Glutamatergic neuron (in vitro differentiated cells): Measurements from ENCODE around the gene NTRK2. TPM values are rescaled to one million over a fixed set of nuclear protein-coding genes. Genes with fewer than 3 reads are reported as not detected.

Source experiments
- DNase-seq: peaks from one replicate; pipeline ENCODE4 v3.0.0; 2022
- H3K27ac Mint-ChIP-seq: one replicate; pipeline ENCODE4 v1.8.0; 2020; ENCODE audit warnings: mild to moderate bottlenecking, mixed read lengths, inconsistent platforms; ENCODE audit not compliant: unreplicated experiment
- H3K27me3 Mint-ChIP-seq: one replicate; pipeline ENCODE4 v1.8.0; 2020; ENCODE audit warnings: mild to moderate bottlenecking, moderate library complexity, mixed read lengths, inconsistent platforms; ENCODE audit not compliant: unreplicated experiment
- H3K36me3 Mint-ChIP-seq: one replicate; pipeline ENCODE4 v1.8.0; 2020; ENCODE audit warnings: mild to moderate bottlenecking, mixed read lengths, inconsistent platforms; ENCODE audit not compliant: unreplicated experiment
- H3K4me1 Mint-ChIP-seq: one replicate; pipeline ENCODE4 v1.8.0; 2020; ENCODE audit warnings: mild to moderate bottlenecking, low read depth, mixed read lengths, inconsistent platforms; ENCODE audit not compliant: unreplicated experiment
- H3K4me3 Mint-ChIP-seq: one replicate; pipeline ENCODE4 v1.8.0; 2020; ENCODE audit warnings: mild to moderate bottlenecking, mixed read lengths, inconsistent platforms; ENCODE audit not compliant: unreplicated experiment
- H3K9me3 Mint-ChIP-seq: one replicate; pipeline ENCODE4 v1.8.0; 2020; ENCODE audit warnings: mild to moderate bottlenecking, moderate library complexity, mixed read lengths, inconsistent platforms; ENCODE audit not compliant: unreplicated experiment
- CTCF ChIP-seq: fragments of 200-600 bp; sonication (generic); IDR thresholded peaks from one replicate; pipeline ENCODE4 v1.5.0; 2021; ENCODE audit not compliant: partially characterized antibody, unreplicated experiment
- total RNA-seq: library from RNA; stranded (reverse); fragmentation: NEBNext Ultra II Directional; extraction: Animal tissue kit (Norgen Biotek cat#: 25700); gene quantifications from one replicate; pipeline ENCODE4 v1.2.1, GENCODE V29; 2021; ENCODE audit not compliant: unreplicated experiment

NTRK2 gene
- total RNA-seq, 1 donor from 2014 or later: 2.1 TPM

GRCh38 chr9:84997472-84997871, 327.9 kb downstream of the NTRK2 start:
- Mint-ChIP-seq H3K27me3 (peaks cover 2% of the 10 kb centered on the region), H3K36me3 (peaks cover 14% of the 10 kb centered on the region), H3K27ac (no peak overlapping the region), H3K9me3 (peaks cover 2% of the 10 kb centered on the region), H3K4me1 (no peaks in the 10 kb centered on the region), H3K4me3 (no peak overlapping the region)
- DNase-seq: no peak
- TF ChIP-seq CTCF: no peak

GRCh38 chr9:84998639-84999038, 329.1 kb downstream of the NTRK2 start:
- TF ChIP-seq CTCF: no peak
- H3K4me1 Mint-ChIP-seq: no peaks in the 10 kb centered on the region
- DNase-seq: no peak
- no peak overlapping the region for H3K4me3 Mint-ChIP-seq
- peaks cover 2% of the 10 kb centered on the region for H3K9me3 Mint-ChIP-seq
- no peak overlapping the region for H3K27ac Mint-ChIP-seq
- peaks cover 2% of the 10 kb centered on the region for H3K27me3 Mint-ChIP-seq
- H3K36me3 Mint-ChIP-seq: peaks cover 14% of the 10 kb centered on the region

GRCh38 chr9:84999788-85000187, 330.3 kb downstream of the NTRK2 start:
- peaks cover 2% of the 10 kb centered on the region for H3K9me3 Mint-ChIP-seq
- H3K27me3 Mint-ChIP-seq: peaks cover 2% of the 10 kb centered on the region
- TF ChIP-seq CTCF: no peak
- peaks cover 14% of the 10 kb centered on the region for H3K36me3 Mint-ChIP-seq
- H3K4me1 Mint-ChIP-seq: no peaks in the 10 kb centered on the region
- H3K4me3 Mint-ChIP-seq: no peak overlapping the region
- DNase-seq: no peak
- no peak overlapping the region for H3K27ac Mint-ChIP-seq

GRCh38 chr9:85001925-85002324, 332.4 kb downstream of the NTRK2 start:
- DNase-seq: no peak
- Mint-ChIP-seq H3K4me1 (no peaks in the 10 kb centered on the region), H3K27ac (no peak overlapping the region), H3K9me3 (peaks cover 2% of the 10 kb centered on the region), H3K36me3 (peaks cover 14% of the 10 kb centered on the region), H3K27me3 (peaks cover 2% of the 10 kb centered on the region), H3K4me3 (no peak overlapping the region)
- no peak for TF ChIP-seq CTCF

GRCh38 chr9:85004818-85005413, 335.4 kb downstream of the NTRK2 start:
- no peak for DNase-seq
- Mint-ChIP-seq H3K9me3 (no peaks in the 10 kb centered on the region), H3K27ac (no peak overlapping the region), H3K36me3 (peaks cover 14% of the 10 kb centered on the region), H3K4me3 (no peak overlapping the region), H3K27me3 (peaks cover 5% of the 10 kb centered on the region), H3K4me1 (no peaks in the 10 kb centered on the region)
- TF ChIP-seq CTCF: no peak
